Activated CD4-positive, alpha-beta T cell treated with anti-CD3 and anti-CD28 coated beads for 24 hours (primary cell): ENCODE measurements around the gene CENPP.
A peak's percentile ranks its signal among the peaks of the same experiment; 100 is the strongest.
"Not testable (repeated sequence)": the region's sequence is repeated elsewhere in the genome, so short reads cannot be mapped to it uniquely, and the experiment has no call there.

Experiments
- DNase-seq, 2 donors: peaks; one replicate each; pipeline ENCODE4 v3.0.0-alpha.2; 2020; ENCODE audit warnings: low read depth in 2 of 2

The CENPP gene

GRCh38 chr9:92614763-92615461 is 289.2 kb downstream of the CENPP start:
- DNase-seq = no peak

DNA sequence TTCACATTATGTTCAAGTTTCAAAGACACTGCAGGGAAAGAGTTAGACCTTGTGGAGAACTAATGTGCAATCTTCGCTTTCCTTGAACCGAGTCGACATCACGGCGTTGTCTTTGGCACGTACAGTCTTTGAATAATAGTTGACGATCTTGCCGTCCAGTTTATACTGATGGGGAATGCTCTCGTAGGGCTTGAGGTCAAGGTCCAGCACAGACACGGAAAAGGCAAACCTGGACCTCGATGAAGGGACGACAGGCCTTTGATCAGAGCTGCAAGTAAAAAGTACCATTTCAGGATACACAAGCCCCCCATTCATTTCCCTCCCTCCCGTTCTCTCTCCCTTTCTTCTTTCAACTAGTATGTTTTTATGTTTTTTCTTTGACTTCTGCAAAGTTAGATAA is 290.0 kb downstream of the CENPP start:
- DNase-seq = no peak

DNA sequence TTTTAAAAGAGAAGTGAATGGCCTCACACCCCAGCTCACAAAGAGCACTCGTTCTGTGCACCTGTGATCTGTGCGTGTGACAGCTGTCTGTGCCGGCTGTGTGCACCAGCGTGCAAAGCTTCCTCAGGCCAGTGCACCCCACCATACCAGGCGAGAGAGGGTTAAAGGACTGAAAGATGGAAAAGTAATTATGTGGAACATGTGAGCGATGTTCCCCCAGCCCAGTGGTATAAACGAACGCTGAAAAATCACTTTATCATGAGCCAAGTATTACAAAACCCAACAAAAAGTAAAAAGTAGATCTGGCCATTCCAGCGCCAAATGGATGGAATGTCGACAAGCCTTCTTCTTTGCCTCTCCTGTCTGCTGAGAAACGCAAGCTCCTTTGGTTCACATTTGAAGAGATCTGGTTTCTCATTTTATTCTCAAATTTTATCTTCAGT is 290.5 kb downstream of the CENPP start:
- no peak for DNase-seq

DNA sequence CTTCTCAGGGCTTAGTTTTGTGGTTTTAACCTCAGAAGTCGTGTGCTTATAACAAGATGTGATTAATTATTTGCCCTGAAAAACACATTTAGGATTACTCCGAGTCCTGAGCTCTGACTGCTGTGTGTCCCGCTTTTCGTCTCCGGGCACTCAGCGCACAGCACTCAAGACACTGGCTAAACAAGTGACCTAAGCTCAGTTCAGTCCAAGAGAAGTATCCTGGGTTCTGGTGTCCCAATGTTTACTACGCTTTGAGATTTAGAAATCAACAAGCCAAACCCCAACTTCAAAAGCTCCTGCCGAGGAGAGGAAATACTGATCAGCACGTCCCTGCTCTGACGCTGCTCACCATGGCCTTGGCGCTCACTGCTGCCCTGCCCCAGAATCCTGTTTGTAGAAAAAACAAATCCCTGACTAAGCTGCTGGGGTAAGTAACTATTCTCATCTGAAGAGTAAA is 290.9 kb downstream of the CENPP start:
- DNase-seq = no peak

DNA sequence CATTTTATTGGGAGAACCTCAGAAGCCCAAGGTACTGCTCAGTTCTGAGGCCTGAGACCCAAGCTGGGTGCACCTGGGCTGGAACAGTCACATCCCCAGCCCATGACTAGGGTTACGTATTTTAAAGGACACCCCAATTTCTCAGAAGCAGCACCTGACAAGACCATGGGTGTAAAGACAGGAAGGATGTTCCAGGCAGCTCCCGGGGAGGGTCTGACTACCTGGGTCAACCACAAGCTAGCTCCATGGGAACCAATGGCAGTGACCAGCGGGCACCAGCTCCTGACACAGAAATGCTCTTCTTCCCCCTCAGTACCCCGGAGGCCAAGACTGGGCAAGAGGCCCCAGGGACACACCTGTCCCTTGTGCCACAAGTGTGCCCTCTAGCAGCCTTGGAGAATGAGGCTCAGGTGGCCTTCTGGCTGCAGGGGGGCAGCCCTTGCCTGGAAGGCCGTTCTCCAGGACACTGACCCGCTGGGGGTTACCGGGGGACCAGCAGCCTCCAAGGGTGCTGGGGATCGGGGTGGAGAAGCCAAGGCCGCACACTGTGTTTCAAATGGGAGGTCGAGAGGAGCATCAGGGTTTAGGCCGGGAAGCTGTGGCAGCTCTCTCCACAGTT is 291.6 kb downstream of the CENPP start:
- no peak for DNase-seq

GRCh38 chr9:92617951-92618510 is 292.3 kb downstream of the CENPP start:
- no peak for DNase-seq

GRCh38 chr9:92618633-92619225 is 293.0 kb downstream of the CENPP start:
- no peak for DNase-seq

DNA sequence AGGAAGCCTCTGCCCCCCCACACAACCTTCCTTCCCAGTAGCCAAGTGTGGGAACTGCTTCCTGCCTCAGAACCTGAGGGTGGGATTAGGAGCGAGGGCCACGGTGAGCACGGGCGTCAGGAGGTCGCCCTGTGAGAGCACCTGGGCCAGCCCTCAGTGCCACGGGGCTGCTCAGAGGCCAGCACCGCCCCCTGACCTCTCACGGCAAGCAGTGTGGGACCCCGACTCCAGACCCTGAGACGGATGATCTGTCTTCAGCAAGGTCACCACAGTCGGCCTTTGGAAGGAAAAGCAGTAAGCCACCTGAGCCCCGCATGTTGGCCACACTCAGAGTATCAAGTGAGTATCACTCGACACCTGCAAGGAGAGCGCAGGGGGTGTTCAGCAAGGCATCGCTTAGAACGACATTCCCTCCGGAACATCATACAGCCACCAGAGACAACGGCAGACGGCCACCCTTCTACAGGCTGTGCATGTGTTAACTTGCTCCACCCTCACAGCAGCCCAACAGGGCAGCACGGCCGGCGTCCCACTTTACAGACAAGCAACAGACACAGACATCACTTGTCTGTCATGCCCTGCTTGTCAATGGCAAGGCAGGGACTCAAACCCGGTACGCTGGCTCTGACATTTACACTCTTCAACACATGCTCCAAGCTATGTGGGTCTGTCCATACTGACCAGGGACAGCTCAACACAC is 294.0 kb downstream of the CENPP start:
- no peak for DNase-seq

DNA sequence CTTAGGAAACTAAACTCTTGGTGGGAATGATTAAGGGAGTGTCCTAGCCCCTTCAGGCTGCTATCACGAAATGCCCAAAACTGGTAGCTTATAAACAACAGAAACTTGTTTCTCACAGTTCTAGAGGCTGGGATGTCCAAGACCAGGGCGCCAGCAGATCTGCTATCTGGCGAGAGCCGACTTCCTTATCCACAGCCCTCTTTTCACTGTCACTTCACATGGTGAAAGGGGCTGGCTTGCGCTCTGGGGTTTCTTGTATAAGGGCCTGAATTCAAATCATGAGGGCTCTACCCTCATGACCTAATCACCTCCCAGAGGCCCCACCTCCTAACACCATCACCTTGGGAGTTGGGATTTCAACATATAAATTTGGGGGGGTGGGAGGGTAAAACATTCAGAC is 295.1 kb downstream of the CENPP start:
- no peak for DNase-seq

DNA sequence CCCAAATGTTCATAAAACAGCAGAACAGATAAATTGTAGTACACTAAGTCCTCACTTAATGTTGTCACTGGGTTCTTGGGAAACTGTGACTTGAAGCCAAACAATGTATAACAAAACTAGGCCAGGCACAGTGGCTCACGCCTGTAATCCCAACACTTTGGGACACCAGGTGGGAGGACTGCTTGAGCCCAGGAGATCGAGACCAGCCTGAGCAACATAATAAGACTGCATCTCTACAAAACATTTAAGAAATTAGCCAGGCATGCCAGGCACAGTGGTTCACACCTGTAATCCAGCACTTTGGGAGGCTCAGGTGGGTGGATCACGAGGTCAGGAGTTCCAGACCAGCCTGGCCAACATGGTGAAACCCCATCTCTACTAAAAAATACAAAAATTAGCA is 298.2 kb downstream of the CENPP start:
- not testable (repeated sequence) for DNase-seq

DNA sequence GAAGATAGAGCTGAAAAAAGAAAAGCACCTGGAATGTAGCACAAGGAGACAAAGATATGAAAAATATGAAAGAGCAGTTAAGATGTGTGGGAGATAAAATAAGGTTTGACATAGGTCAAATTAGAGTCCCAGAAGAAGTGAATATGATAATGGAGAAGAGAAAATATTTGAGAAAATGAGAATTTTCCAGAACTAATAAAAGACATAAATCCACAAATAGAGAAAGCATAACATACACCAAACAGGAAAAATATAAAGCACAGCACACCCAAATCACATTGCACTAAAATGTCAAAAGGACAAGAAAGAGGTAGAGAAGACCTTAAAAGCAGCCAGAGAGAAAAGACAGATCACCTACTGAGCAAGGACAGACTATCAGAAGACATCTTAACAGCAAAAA is 300.7 kb downstream of the CENPP start:
- DNase-seq = no peak

- DNase-seq = no peak
Observed at GRCh38 chr9:92627651-92628050, 301.9 kb downstream of the CENPP start.

DNA sequence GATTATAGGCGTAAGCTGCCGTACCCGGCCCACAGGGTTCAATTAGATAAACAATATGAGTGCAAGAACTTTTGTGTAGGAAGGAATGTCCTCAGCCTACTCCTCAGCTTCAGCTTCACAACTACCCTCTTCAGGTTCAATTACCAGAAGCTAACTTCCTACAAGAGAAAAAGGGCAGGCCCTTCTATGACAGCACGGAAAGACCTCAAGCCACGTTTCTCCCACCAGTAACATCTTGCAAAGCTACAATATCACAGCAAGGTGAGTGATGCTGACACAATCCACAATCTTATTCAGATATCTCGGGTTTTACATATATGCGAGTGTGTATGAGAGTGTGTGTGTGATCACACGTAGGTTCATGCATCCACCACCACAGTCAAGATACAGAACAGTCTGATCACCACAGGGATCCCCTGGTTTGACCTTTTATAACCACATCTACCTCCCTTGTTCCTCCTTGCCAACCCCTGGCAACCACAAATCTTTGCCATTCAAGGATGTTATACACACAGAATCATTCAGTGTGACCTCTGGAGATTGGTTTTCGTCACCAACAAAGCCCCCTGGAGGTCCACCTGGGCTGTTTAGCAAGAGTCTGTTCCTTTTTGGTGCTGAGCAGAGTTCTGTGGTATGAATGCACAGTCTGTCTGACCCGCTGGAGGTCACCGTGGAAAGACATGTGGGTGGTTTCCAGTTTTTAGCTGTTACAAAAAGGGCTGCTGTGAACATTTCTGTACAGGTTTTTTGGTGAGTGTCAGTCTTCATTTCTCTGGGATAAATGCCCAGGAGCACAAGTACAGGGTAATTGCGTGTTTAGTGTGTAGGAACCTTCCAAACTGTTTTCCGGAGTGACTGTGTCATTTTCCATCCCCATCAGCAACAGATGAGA is 305.9 kb downstream of the CENPP start:
- DNase-seq = no peak

DNA sequence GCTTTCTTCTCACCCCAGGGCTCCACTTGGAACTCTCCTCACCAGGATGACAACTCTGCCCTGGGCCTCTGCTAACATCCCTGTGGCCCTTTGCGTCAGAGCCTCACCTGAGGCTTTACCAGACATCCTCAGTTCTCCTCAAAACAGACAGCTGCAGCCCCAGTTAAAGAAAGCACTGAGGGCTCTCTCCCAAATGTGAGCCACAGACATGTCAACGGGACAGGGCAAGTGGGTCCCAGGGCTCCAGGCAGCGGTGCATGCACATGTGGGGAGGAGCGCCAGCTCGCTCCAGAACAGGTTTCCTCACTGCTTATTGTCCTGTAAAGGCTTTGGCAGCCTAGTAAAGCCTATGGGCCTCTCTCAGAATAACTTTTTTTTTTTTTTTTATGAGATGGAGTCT is 306.9 kb downstream of the CENPP start:
- no peak for DNase-seq

DNA sequence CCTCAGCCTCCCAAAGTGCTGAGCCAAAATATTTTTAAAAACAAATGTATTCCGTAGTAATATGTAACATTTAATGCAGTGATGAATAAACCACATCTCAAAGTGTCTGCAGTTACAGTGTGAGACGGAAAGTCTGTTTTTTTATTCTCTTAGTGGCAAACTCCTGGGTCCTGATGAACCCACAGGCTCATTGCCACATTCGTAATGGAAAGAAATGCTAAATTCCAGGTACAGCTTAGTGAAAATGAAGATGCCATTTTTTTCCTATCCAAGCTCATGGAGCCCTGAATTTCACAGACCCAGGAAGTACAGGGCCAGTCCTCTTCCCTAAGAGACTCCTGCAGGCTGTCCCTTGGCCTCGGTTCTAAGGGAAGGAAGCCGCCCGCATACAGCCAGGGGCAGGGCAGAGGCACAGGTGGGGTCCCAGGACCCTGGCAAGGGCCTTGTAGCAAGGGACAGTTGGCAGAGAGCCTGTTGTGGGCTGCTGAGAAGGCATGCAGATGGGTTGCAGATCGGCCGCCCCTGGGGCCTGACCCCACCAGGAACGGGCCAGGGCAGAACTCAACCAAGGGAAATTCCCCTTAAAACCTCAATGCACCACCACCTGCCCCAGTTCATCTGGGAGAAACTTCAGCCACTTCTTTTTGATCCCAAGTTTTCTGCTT is 308.0 kb downstream of the CENPP start:
- DNase-seq = no peak

GRCh38 chr9:92634712-92635605 is 309.2 kb downstream of the CENPP start:
- peak; percentile 38 to 46 for DNase-seq

GRCh38 chr9:92635760-92636159 is 310.0 kb downstream of the CENPP start:
- no peak for DNase-seq

- DNase-seq = no peak
Observed at GRCh38 chr9:92636627-92637026, 310.9 kb downstream of the CENPP start.

DNA sequence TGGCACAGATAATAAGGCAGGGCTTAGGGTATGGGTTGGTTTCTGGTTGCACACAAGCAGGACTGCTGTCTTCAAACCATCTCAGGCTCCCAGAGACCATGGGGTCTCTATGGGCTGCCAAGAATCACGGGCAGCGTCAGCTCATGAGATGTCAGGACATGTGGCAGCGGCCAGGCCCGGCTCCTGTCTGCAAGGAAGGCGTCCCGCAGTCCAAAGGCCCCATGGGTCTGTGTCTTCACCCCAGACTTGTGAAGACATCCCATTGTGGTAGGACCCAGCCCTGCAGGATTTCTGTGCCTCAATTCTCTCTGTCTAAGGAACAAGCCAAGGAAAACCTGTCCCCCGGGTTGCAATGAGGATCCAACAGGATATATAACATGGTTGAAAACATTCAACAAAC is 311.6 kb downstream of the CENPP start:
- DNase-seq = no peak
